OCI-LY7 (cell line): ENCODE data around the gene CCDC77. TPM values are rescaled to one million over a fixed set of nuclear protein-coding genes. Genes with fewer than 3 reads are reported as not detected.

Source experiments
- BruUV-seq: library from RNA; stranded (reverse); fragments of 400-500 nt; replicated peaks from 2 replicates; lab custom pipeline; 2021; lab: Mats Ljungman, UMichigan
- CTCF ChIA-PET: fragments of 300-600 bp; sonication (Branson Sonifier 250); formaldehyde crosslinking; loops from one replicate; lab custom pipeline; 2022; ENCODE audit warnings: antibody characterized with exemption; ENCODE audit not compliant: unreplicated experiment; lab: Charles Lee
- POLR2A ChIA-PET: fragments of 300-600 bp; sonication (Branson Sonifier 250); formaldehyde crosslinking; loops from one replicate; lab custom pipeline; 2022; ENCODE audit warnings: antibody characterized with exemption; lab: Charles Lee
- DNase-seq: peaks from one replicate; pipeline ENCODE4 v3.0.0-alpha.2; 2015; ENCODE audit warnings: low spot score
- H2AFZ ChIP-seq: fragments of 200-600 bp; sonication (generic), shearing (Covaris generic); 2 replicates; pipeline ENCODE4 v1.6.1; 2014; ENCODE audit warnings: mild to moderate bottlenecking, antibody characterized with exemption, low read length, moderate library complexity
- H3K27ac ChIP-seq: fragments of 200-600 bp; sonication (generic); 2 replicates; pipeline ENCODE4 v1.5.1; 2014; ENCODE audit warnings: mixed run types, low read depth, mild to moderate bottlenecking, moderate library complexity, low read length, inconsistent platforms; ENCODE audit not compliant: poor library complexity, severe bottlenecking
- H3K36me3 ChIP-seq: fragments of 200-600 bp; sonication (generic); 2 replicates; pipeline ENCODE4 v1.6.1; 2014; ENCODE audit warnings: mild to moderate bottlenecking, antibody characterized with exemption, low read length, moderate library complexity, mixed read lengths; ENCODE audit not compliant: insufficient read depth
- H3K4me1 ChIP-seq: fragments of 200-600 bp; sonication (generic); 2 replicates; pipeline ENCODE4 v1.5.1; 2014; ENCODE audit warnings: mild to moderate bottlenecking, low read length; ENCODE audit not compliant: insufficient read depth, poor library complexity, severe bottlenecking
- H3K4me2 ChIP-seq: fragments of 200-600 bp; sonication (generic); 2 replicates; pipeline ENCODE4 v1.6.1; 2014; ENCODE audit warnings: mild to moderate bottlenecking, low read length
- H3K4me3 ChIP-seq: fragments of 200-600 bp; sonication (generic); 2 replicates; pipeline ENCODE4 v1.5.1; 2014; ENCODE audit warnings: mild to moderate bottlenecking, low read depth, low read length; ENCODE audit not compliant: poor library complexity, severe bottlenecking
- H3K79me2 ChIP-seq: fragments of 200-600 bp; sonication (generic); 2 replicates; pipeline ENCODE4 v1.6.1; 2016; ENCODE audit warnings: low read depth, mild to moderate bottlenecking, low read length, moderate library complexity, mixed read lengths; ENCODE audit not compliant: insufficient read depth
- H3K9me2 ChIP-seq: fragments of 200-600 bp; sonication (generic); 2 replicates; pipeline ENCODE4 v1.6.1; 2016; ENCODE audit warnings: mild to moderate bottlenecking, low read length, mixed read lengths; ENCODE audit not compliant: insufficient read depth
- H3K9me3 ChIP-seq: fragments of 200-600 bp; sonication (generic); 2 replicates; pipeline ENCODE4 v1.6.1; 2014; ENCODE audit warnings: mild to moderate bottlenecking, mixed run types, low read length, mixed read lengths
- H4K20me1 ChIP-seq: fragments of 200-600 bp; sonication (generic); 2 replicates; pipeline ENCODE4 v1.6.1; 2014; ENCODE audit warnings: mild to moderate bottlenecking, antibody characterized with exemption, low read length, moderate library complexity, mixed read lengths; ENCODE audit not compliant: insufficient read depth
- CTCF ChIP-seq: fragments of 200-600 bp; sonication (generic); conservative IDR thresholded peaks from 2 replicates; pipeline ENCODE4 v1.5.1; 2014; ENCODE audit warnings: mild to moderate bottlenecking, antibody characterized with exemption, low read length, moderate library complexity, mixed read lengths
- EZH2phosphoT487 ChIP-seq: fragments of 200-600 bp; sonication (generic); IDR thresholded peaks from 2 replicates; pipeline ENCODE4 v1.6.1; 2018; ENCODE audit warnings: low read depth, borderline replicate concordance, mild to moderate bottlenecking, mixed run types, antibody characterized with exemption, low read length, moderate library complexity, mixed read lengths
- intact Hi-C: fragments of 100-400 bp; cut with micrococcal nuclease; formaldehyde crosslinking; loops from one replicate; pipeline ENCODE4 v1.10.0; 2022; ENCODE audit not compliant: unreplicated experiment
- total RNA-seq, 2 experiments: library from RNA; depleted of rRNA in 1 of 2; stranded (reverse); fragments of >200 nt in 1 of 2; shearing (Covaris generic) in 1 of 2; gene quantifications; 2 replicates each; pipeline ENCODE4 v1.2.3, GENCODE V29; 2014 to 2022

CCDC77 gene
- total RNA-seq, 2 experiments from 2014 or later = 22.2 to 22.5 TPM

DNA sequence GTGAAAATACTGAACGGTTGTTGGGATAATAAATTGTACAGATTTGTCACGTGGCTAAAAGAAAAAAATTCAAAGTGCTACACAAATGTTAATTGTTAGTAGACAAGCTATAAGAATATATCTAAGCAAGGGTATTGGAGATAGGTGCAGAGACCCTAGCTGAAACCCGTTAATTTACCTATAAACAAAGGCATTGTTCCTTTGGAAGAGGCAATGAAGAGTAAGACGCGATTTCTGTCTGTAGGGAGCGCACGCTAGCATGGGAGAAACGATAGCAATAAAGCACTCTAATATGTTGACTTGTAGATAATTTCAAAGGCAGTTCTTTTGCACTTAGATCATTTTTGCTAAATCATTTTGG lies 565 bp downstream of the CCDC77 start:
- Histone ChIP-seq H2AFZ (peak overlapping the region; percentile 95), H3K4me3 (peak overlapping the region; percentile 95), H3K79me2 (peaks cover 20% of the 10 kb centered on the region; the same call in 1 of the 2 replicates), H3K9me2 (no peaks in the 10 kb centered on the region), H3K27ac (peak overlapping the region; percentile 56), H3K36me3 (no peaks in the 10 kb centered on the region), H3K4me1 (peaks cover 14% of the 10 kb centered on the region), H3K4me2 (peak overlapping the region; percentile 84), H4K20me1 (no peaks in the 10 kb centered on the region), H3K9me3 (no peaks in the 10 kb centered on the region)
- intact Hi-C loops = no loop called here
- no peak for TF ChIP-seq EZH2phosphoT487
- TF ChIP-seq CTCF = peak; percentile 73
- ChIA-PET POLR2A (interaction anchor here (0.6 to 1.8 kb wide), 6 partner anchors 10 to 125 kb away, joined by 3 to 43 read pairs (median 4); partner anchors contain the start of gene KDM5A), CTCF (interaction anchor here (0.9 to 1.2 kb wide), 2 partner anchors 9 to 25 kb away, joined by 3 to 4 read pairs; no protein-coding TSS in a partner anchor)
- DNase-seq = peak; percentile 57
- BruUV-seq = TSS peak; percentile 79

DNA sequence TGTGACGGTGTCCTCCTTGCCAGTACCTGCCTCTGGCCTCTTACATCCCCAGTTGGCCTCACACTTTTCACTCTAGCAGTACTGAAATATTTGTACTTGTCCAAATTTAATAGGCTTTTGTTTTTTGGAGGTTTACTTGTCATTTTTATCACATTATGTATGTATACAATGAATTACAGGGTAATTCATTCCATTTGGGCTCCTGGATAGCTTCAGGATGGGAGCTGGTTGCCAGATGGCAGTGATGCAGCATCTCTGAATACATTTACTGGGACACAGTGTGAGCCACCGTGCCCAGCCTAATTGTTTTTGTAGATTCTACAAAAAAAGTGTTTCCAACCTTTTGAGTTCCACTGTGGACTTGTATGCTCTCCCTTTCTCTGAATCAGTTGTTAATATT lies 13.4 kb downstream of the CCDC77 start:
- no peak overlapping the region for H3K4me3 ChIP-seq
- no peak overlapping the region for H3K27ac ChIP-seq
- H3K9me3 ChIP-seq = no peaks in the 10 kb centered on the region
- BruUV-seq = no TSS peak
- no peaks in the 10 kb centered on the region for H4K20me1 ChIP-seq
- POLR2A ChIA-PET = no interaction called here
- CTCF ChIA-PET = no interaction called here
- no peaks in the 10 kb centered on the region for H3K4me1 ChIP-seq
- peaks cover 68% of the 10 kb centered on the region for H3K36me3 ChIP-seq
- no peak for DNase-seq
- no peak overlapping the region for H2AFZ ChIP-seq
- no peaks in the 10 kb centered on the region for H3K9me2 ChIP-seq
- TF ChIP-seq CTCF (no peak), EZH2phosphoT487 (no peak)
- no peak overlapping the region for H3K4me2 ChIP-seq
- intact Hi-C loops = no loop called here
- H3K79me2 ChIP-seq = no peaks in the 10 kb centered on the region

GRCh38 chr12:418432-418831 lies 17.0 kb downstream of the CCDC77 start:
- TF ChIP-seq EZH2phosphoT487 (no peak), CTCF (no peak)
- H3K9me3 ChIP-seq = no peaks in the 10 kb centered on the region
- no peak for DNase-seq
- no peaks in the 10 kb centered on the region for H3K4me1 ChIP-seq
- POLR2A ChIA-PET = no interaction called here
- peaks cover 54% of the 10 kb centered on the region for H3K36me3 ChIP-seq
- no peaks in the 10 kb centered on the region for H4K20me1 ChIP-seq
- no TSS peak for BruUV-seq
- intact Hi-C loops = no loop called here
- H3K27ac ChIP-seq = no peak overlapping the region
- CTCF ChIA-PET = no interaction called here
- H3K4me2 ChIP-seq = no peak overlapping the region
- no peak overlapping the region for H3K4me3 ChIP-seq
- H3K9me2 ChIP-seq = no peaks in the 10 kb centered on the region
- H2AFZ ChIP-seq = no peak overlapping the region
- no peaks in the 10 kb centered on the region for H3K79me2 ChIP-seq
